ENCODE measurements around the gene BTBD9. TPM values are rescaled to one million over a fixed set of nuclear protein-coding genes. Genes with fewer than 3 reads are reported as not detected.
A peak's percentile ranks its signal among the peaks of the same experiment; 100 is the strongest.

BTBD9 gene
- total RNA-seq, 6 experiments from 2014 or later = 11.0 to 12.7 (median 12.5) TPM

- TF ChIP-seq CTCF (IDR thresholded peaks at IDR 0.05) = no peak
- no peaks in the 10 kb centered on the region for H3K36me3 Mint-ChIP-seq (ENCODE audit: low read depth)
- no peak overlapping the region for H3K4me3 Mint-ChIP-seq
- no peaks in the 10 kb centered on the region for H3K9me3 Mint-ChIP-seq
- H3K27me3 Mint-ChIP-seq (ENCODE audit: insufficient read depth) = no peaks in the 10 kb centered on the region
- DNase-seq = no peak
- no peak overlapping the region for H3K27ac Mint-ChIP-seq
- peaks cover 12% of the 10 kb centered on the region for H3K4me1 Mint-ChIP-seq (ENCODE audit: low read depth)
Measured at GRCh38 chr6:38604700-38605099, 35.0 kb downstream of the BTBD9 start.

- H3K36me3 Mint-ChIP-seq (ENCODE audit: low read depth) = no peaks in the 10 kb centered on the region
- H3K9me3 Mint-ChIP-seq = no peaks in the 10 kb centered on the region
- no peak for TF ChIP-seq CTCF (IDR thresholded peaks at IDR 0.05)
Measured at GRCh38 chr6:38603966-38604365, 35.8 kb downstream of the BTBD9 start.

GRCh38 chr6:38603496-38603895 is 36.2 kb downstream of the BTBD9 start:
- DNase-seq = no peak
- Mint-ChIP-seq H3K36me3 (ENCODE audit: low read depth) (no peaks in the 10 kb centered on the region), H3K4me3 (no peak overlapping the region), H3K27me3 (ENCODE audit: insufficient read depth) (no peaks in the 10 kb centered on the region; the same call in 1 of the 2 replicates), H3K27ac (no peak overlapping the region), H3K9me3 (no peaks in the 10 kb centered on the region), H3K4me1 (ENCODE audit: low read depth) (peaks cover 12% of the 10 kb centered on the region)
- TF ChIP-seq CTCF (IDR thresholded peaks at IDR 0.05) = no peak

More at GRCh38 chr6:38603966-38604365, 35.8 kb downstream of the BTBD9 start:
- Mint-ChIP-seq H3K27ac (no peak overlapping the region; the same call in 1 of the 2 replicates), H3K4me1 (ENCODE audit: low read depth) (peaks cover 12% of the 10 kb centered on the region), H3K27me3 (ENCODE audit: insufficient read depth) (no peaks in the 10 kb centered on the region; the same call in 1 of the 2 replicates), H3K4me3 (no peak overlapping the region)
- DNase-seq = peak; percentile 19

- Mint-ChIP-seq H3K27me3 (ENCODE audit: insufficient read depth) (no peaks in the 10 kb centered on the region; the same call in 1 of the 2 replicates), H3K4me3 (no peak overlapping the region), H3K36me3 (ENCODE audit: low read depth) (no peaks in the 10 kb centered on the region), H3K27ac (no peak overlapping the region), H3K4me1 (ENCODE audit: low read depth) (peaks cover 12% of the 10 kb centered on the region), H3K9me3 (no peaks in the 10 kb centered on the region)
- no peak for TF ChIP-seq CTCF (IDR thresholded peaks at IDR 0.05)
- DNase-seq = no peak
Measured at GRCh38 chr6:38599966-38600550, 39.7 kb downstream of the BTBD9 start.

- no peak for DNase-seq
- Mint-ChIP-seq H3K4me3 (no peak overlapping the region), H3K9me3 (no peaks in the 10 kb centered on the region), H3K36me3 (ENCODE audit: low read depth) (no peaks in the 10 kb centered on the region), H3K27ac (no peak overlapping the region), H3K4me1 (ENCODE audit: low read depth) (peaks cover 7% of the 10 kb centered on the region), H3K27me3 (ENCODE audit: insufficient read depth) (no peaks in the 10 kb centered on the region; the same call in 1 of the 2 replicates)
- no peak for TF ChIP-seq CTCF (IDR thresholded peaks at IDR 0.05)
Measured at GRCh38 chr6:38599261-38599660, 40.5 kb downstream of the BTBD9 start.
